ENCODE results near the gene TRIM7.

TRIM7 gene

GRCh38 chr5:181204826-181205760 lies at the start of gene TRIM7:
TSS of gene TRIM7 (minus strand) at chr5:181205196. CDS start at chr5:181205110, 86 bp downstream.
- H3K27me3 ChIP-seq (ENCODE audit: insufficient read depth, low read length), result peaks cover 33% of the 10 kb centered on the region
- peak within 1 kb of the TSS; percentile 78 for H3K4me3 ChIP-seq (ENCODE audit: low read length)
- H3K9me3 ChIP-seq (ENCODE audit: low read length), result no peaks in the 10 kb centered on the region
- H3K36me3 ChIP-seq (ENCODE audit: insufficient read depth, low read length), result no peaks in the 10 kb centered on the region
- peaks cover 11% of the 10 kb centered on the region for H3K4me1 ChIP-seq (ENCODE audit: insufficient read depth, low read length)
- H2AFZ ChIP-seq (ENCODE audit: low read depth, low read length), result peak within 1 kb of the TSS; percentile 80

DNA sequence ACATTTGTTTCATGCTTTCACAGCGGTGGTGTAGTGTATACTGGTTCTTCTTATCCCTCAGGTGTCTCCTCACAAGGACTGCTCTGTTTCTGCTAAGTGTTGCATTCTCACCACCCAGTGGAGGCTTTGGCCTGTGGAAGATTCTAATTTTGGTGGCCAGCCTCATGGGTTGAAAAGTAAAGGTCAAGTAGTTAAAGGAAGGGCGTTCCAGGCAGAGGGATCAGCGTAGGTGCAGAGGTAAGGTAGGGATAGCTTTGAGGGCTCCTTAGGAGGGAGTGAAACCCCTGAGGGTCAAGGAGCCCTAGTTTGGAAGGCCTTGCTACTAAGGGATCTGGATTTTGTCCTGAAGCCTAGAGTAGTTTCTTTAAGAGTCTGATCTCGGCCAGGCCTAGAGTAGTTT lies 43.3 kb upstream of the TRIM7 start:
- H3K36me3 ChIP-seq (ENCODE audit: insufficient read depth, low read length), result peaks cover 30% of the 10 kb centered on the region
- H3K4me1 ChIP-seq (ENCODE audit: insufficient read depth, low read length), result peaks cover 23% of the 10 kb centered on the region
- H3K9me3 ChIP-seq (ENCODE audit: low read length), result no peaks in the 10 kb centered on the region
- peak overlapping the region; percentile 86 for H3K4me3 ChIP-seq (ENCODE audit: low read length)
- no peaks in the 10 kb centered on the region for H3K27me3 ChIP-seq (ENCODE audit: insufficient read depth, low read length)
- H2AFZ ChIP-seq (ENCODE audit: low read depth, low read length), result no peak overlapping the region

DNA sequence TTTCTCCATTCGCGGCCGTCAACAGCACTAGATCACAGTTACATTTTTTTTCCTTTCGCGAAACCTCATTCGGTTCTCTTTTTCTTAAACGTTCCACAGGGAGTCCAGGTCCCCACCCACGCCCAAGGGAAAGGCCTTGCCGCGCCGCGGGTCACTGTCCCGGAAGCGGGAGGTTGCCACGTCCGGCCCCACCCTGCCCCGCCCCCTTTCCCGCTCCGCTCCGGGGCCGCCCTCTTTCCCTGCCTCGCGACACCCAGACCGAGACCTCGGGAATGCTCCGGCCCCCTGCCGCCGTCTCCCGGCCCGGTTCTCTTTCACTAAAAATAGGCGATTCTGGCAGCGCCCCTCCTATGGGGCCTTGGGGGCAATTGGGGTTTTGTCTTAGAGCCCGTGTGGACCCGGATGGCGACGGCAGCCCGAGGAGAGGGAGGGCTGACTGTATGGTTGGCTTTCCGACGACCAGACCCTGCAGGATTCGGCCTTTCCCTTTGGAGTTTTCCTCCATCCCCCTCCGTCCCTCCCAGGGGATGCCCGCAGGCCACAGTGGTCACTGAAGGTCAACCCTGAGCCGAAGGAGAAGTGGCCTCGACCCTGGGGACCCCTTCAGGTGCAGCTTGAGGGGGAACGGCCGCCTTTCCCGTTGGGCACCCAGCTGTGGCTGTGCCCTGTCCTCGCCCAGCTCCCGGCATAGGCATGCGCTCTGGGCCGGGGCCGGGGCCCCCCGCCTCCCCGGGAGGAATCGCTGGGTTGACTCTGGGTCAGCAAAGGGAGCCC lies 41.5 kb upstream of the TRIM7 start:
- Histone ChIP-seq H2AFZ (ENCODE audit: low read depth, low read length) (peak overlapping the region; percentile 55), H3K27me3 (ENCODE audit: insufficient read depth, low read length) (no peaks in the 10 kb centered on the region), H3K4me1 (ENCODE audit: insufficient read depth, low read length) (peaks cover 37% of the 10 kb centered on the region), H3K4me3 (ENCODE audit: low read length) (peak overlapping the region; percentile 86), H3K36me3 (ENCODE audit: insufficient read depth, low read length) (peaks cover 23% of the 10 kb centered on the region), H3K9me3 (ENCODE audit: low read length) (no peaks in the 10 kb centered on the region)

DNA sequence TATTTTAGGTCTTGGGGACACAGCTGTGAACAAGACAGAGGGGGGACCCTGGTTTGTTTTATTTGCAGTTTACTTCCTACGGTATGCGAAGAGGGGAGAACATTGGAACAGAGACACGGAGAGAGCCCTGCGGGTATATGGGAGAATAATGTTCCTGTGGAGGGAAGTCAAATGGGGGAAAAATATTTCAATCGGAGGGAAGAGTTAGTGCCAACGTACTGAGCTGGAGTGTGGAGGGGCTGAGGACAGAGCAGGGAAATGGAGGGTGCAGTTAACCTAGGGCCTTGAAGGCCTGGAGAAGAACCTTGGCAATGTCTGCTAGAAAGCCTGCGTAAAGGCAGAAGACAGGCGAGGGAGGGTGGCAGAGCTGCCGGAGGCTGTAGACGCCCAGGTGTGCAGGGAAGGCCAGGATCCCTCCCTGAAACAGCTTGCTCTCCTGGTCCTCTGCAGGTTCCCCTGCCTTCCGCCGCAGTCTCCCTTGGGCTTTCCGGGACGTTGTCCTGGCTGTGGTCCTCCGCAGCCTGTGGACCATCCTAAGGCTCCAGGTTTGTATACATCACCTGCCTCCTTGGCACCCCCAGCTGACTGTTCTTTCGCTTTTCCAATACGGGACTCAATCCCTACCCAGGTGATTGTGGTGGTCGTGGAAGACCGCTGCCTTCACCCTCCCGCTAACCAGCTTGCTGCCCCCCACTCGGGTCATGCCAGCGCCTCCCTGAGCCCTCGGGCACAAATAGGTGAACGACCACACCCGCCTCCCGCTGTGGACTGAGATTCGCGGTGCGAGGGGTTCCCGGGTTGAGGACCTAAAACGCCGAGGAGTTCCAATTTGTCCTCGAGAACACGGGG lies 40.7 kb upstream of the TRIM7 start:
- Histone ChIP-seq H2AFZ (ENCODE audit: low read depth, low read length) (no peak overlapping the region), H3K4me3 (ENCODE audit: low read length) (peak overlapping the region; percentile 86), H3K4me1 (ENCODE audit: insufficient read depth, low read length) (peaks cover 38% of the 10 kb centered on the region), H3K9me3 (ENCODE audit: low read length) (no peaks in the 10 kb centered on the region), H3K36me3 (ENCODE audit: insufficient read depth, low read length) (peaks cover 22% of the 10 kb centered on the region), H3K27me3 (ENCODE audit: insufficient read depth, low read length) (no peaks in the 10 kb centered on the region)

DNA sequence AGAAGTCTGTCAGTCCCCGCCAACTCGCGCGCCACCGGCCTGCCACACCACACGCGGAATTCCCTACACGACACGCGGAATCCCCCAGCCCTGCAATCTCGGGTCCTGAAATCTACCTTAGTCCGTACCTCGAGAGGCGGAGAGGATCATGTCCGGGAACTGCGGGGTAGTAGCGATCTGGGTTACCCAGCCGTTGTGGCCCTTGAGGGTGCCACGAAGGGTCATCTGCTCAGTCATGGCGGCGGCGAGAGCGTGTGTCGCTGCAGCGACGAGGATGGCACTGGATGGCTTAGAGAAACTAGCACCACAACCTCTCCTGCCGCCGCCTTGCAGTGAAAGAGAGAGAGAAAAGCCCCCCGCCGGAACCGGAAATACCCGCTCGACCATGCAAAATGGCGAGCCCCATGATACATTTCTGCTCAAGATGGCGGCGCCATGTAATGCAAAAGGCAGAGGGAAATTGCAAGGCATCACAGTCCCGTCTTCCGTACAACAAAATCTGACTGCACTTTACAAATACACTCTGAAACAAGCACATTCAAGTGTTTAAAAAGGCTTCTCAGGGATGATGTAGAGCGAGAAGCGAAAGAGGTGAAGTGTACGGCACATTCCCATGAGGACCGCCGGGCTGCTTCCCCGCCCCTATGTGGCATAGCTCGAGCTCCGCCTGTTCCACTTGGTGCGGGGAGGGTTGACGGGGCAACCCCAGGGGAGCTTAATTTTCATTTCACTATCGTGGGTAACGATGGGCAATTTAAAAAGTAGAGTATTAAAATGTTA lies 38.8 kb upstream of the TRIM7 start, which contains the start of gene RACK1:
TSS of gene RACK1 (minus strand) at position 343 of the 780 bp plus-strand sequence. CDS start at position 237, 106 bp downstream.
- peak within 1 kb of the TSS; percentile 53 for H2AFZ ChIP-seq (ENCODE audit: low read depth, low read length)
- no peaks in the 10 kb centered on the region for H3K27me3 ChIP-seq (ENCODE audit: insufficient read depth, low read length)
- H3K4me3 ChIP-seq (ENCODE audit: low read length), result peak within 1 kb of the TSS; percentile 86
- H3K4me1 ChIP-seq (ENCODE audit: insufficient read depth, low read length), result peaks cover 38% of the 10 kb centered on the region
- peaks cover 25% of the 10 kb centered on the region for H3K36me3 ChIP-seq (ENCODE audit: insufficient read depth, low read length)
- no peaks in the 10 kb centered on the region for H3K9me3 ChIP-seq (ENCODE audit: low read length)

- Histone ChIP-seq H3K36me3 (ENCODE audit: insufficient read depth, low read length) (peaks cover 31% of the 10 kb centered on the region), H2AFZ (ENCODE audit: low read depth, low read length) (no peak overlapping the region), H3K4me3 (ENCODE audit: low read length) (peak overlapping the region; percentile 86), H3K9me3 (ENCODE audit: low read length) (no peaks in the 10 kb centered on the region), H3K4me1 (ENCODE audit: insufficient read depth, low read length) (peaks cover 34% of the 10 kb centered on the region), H3K27me3 (ENCODE audit: insufficient read depth, low read length) (no peaks in the 10 kb centered on the region)
Measured at GRCh38 chr5:181243018-181243563, 38.1 kb upstream of the TRIM7 start.

DNA sequence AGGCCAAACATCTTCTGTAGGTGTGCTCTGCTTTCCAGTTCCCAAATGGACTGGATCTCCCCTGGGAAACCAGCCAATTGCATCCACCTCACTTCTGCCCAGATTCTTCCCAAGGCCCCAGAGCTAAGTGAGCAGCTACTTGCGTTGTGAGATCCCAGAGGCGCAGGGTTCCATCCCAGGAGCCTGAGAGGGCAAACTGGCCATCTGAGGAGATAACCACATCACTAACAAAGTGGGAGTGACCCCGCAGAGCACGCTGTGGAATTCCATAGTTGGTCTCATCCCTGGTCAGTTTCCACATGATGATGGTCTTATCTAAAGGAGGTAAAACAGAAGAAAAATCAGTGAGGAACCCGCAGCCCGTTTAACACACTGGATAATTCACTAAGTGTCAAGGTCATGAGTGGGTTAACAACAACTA lies 37.0 kb upstream of the TRIM7 start:
- no peak overlapping the region for H2AFZ ChIP-seq (ENCODE audit: low read depth, low read length)
- peaks cover 39% of the 10 kb centered on the region for H3K36me3 ChIP-seq (ENCODE audit: insufficient read depth, low read length)

GRCh38 chr5:181241393-181241975 lies 36.5 kb upstream of the TRIM7 start:
- no peak overlapping the region for H2AFZ ChIP-seq (ENCODE audit: low read depth, low read length)
- no peaks in the 10 kb centered on the region for H3K27me3 ChIP-seq (ENCODE audit: insufficient read depth, low read length)
- no peaks in the 10 kb centered on the region for H3K9me3 ChIP-seq (ENCODE audit: low read length)
- peaks cover 45% of the 10 kb centered on the region for H3K36me3 ChIP-seq (ENCODE audit: insufficient read depth, low read length)
- H3K4me1 ChIP-seq (ENCODE audit: insufficient read depth, low read length), result peaks cover 23% of the 10 kb centered on the region
- peak overlapping the region; percentile 86 for H3K4me3 ChIP-seq (ENCODE audit: low read length)

More for the DNA sequence above, 37.0 kb upstream of the TRIM7 start:
- no peaks in the 10 kb centered on the region for H3K9me3 ChIP-seq (ENCODE audit: low read length)
- H3K4me1 ChIP-seq (ENCODE audit: insufficient read depth, low read length), result peaks cover 26% of the 10 kb centered on the region
- no peaks in the 10 kb centered on the region for H3K27me3 ChIP-seq (ENCODE audit: insufficient read depth, low read length)
- H3K4me3 ChIP-seq (ENCODE audit: low read length), result peak overlapping the region; percentile 86

- Histone ChIP-seq H3K36me3 (ENCODE audit: insufficient read depth, low read length) (peaks cover 66% of the 10 kb centered on the region), H3K4me1 (ENCODE audit: insufficient read depth, low read length) (peaks cover 15% of the 10 kb centered on the region), H3K9me3 (ENCODE audit: low read length) (no peaks in the 10 kb centered on the region), H3K4me3 (ENCODE audit: low read length) (no peak overlapping the region), H3K27me3 (ENCODE audit: insufficient read depth, low read length) (no peaks in the 10 kb centered on the region), H2AFZ (ENCODE audit: low read depth, low read length) (no peak overlapping the region)
Measured at GRCh38 chr5:181239062-181239663, 34.2 kb upstream of the TRIM7 start.

- Histone ChIP-seq H3K4me1 (ENCODE audit: insufficient read depth, low read length) (peaks cover 15% of the 10 kb centered on the region), H2AFZ (ENCODE audit: low read depth, low read length) (no peak overlapping the region), H3K36me3 (ENCODE audit: insufficient read depth, low read length) (peaks cover 77% of the 10 kb centered on the region), H3K4me3 (ENCODE audit: low read length) (no peak overlapping the region), H3K27me3 (ENCODE audit: insufficient read depth, low read length) (no peaks in the 10 kb centered on the region), H3K9me3 (ENCODE audit: low read length) (no peaks in the 10 kb centered on the region)
Measured at GRCh38 chr5:181237729-181238385, 32.9 kb upstream of the TRIM7 start.

Data from neuron (in vitro differentiated cells).